Lower lobe of right lung (tissue), 2 donors: Measurements from ENCODE around the gene AFG1L. TPM values are rescaled to one million over a fixed set of nuclear protein-coding genes. Genes with fewer than 3 reads are reported as not detected.
"Not testable (repeated sequence)": the region's sequence is repeated elsewhere in the genome, so short reads cannot be mapped to it uniquely, and the experiment has no call there.

Source experiments
- ATAC-seq, 2 donors: fragments of 200-7000 bp; cut with Tn5 transposase; one replicate each; pipeline ENCODE4 v1.9.1; 2020 to 2022; ENCODE audit warnings: mild to moderate bottlenecking in 2 of 2, moderate library complexity in 2 of 2
- DNase-seq: peaks from one replicate; pipeline ENCODE4 v3.0.0-alpha.2; 2020
- H3K27ac ChIP-seq: fragments of 200-600 bp; one replicate; pipeline ENCODE4 v1.8.0; 2022
- H3K27me3 ChIP-seq: fragments of 200-600 bp; one replicate; pipeline ENCODE4 v1.8.0; 2022; ENCODE audit warnings: low read depth
- H3K36me3 ChIP-seq: fragments of 200-600 bp; one replicate; pipeline ENCODE4 v1.8.0; 2022; ENCODE audit warnings: mild to moderate bottlenecking
- H3K4me1 ChIP-seq: fragments of 200-600 bp; one replicate; pipeline ENCODE4 v1.8.0; 2022
- H3K4me3 ChIP-seq: fragments of 200-600 bp; one replicate; pipeline ENCODE4 v1.8.0; 2022; ENCODE audit warnings: mild to moderate bottlenecking
- H3K9me3 ChIP-seq: fragments of 200-600 bp; one replicate; pipeline ENCODE4 v1.8.0; 2022
- intact Hi-C: fragments of 100-400 bp; cut with DNase I; formaldehyde crosslinking; loops from one replicate; pipeline ENCODE4 v1.11.0; 2022
- total RNA-seq: library from RNA; stranded (reverse); fragmentation: NEBNext Ultra II Directional; extraction: Animal tissue kit (Norgen Biotek cat#: 25700); gene quantifications from one replicate; pipeline ENCODE4 v1.2.1, GENCODE V29; 2021
- TF ChIP-seq, protein P1 (sequence below): fragments of 200-600 bp; IDR thresholded peaks from one replicate; pipeline ENCODE4 v1.8.0; 2022; ENCODE audit warnings: antibody characterized with exemption, mild to moderate bottlenecking
- donor health status: DM: no; HTN: yes; CAD: no; lungs with severe emphysema.

Gene AFG1L
- total RNA-seq, 1 donor from 2014 or later = 7.4 TPM

GRCh38 chr6:108408861-108409260 lies 114.0 kb downstream of the AFG1L start:
- DNase-seq = no peak
- intact Hi-C loops = no loop called here
- Histone ChIP-seq H3K27me3 (no peaks in the 10 kb centered on the region), H3K4me1 (no peaks in the 10 kb centered on the region), H3K9me3 (no peaks in the 10 kb centered on the region), H3K36me3 (no peaks in the 10 kb centered on the region), H3K4me3 (no peak overlapping the region), H3K27ac (no peak overlapping the region)
- no peak for ATAC-seq
- TF ChIP-seq, protein P1, sequence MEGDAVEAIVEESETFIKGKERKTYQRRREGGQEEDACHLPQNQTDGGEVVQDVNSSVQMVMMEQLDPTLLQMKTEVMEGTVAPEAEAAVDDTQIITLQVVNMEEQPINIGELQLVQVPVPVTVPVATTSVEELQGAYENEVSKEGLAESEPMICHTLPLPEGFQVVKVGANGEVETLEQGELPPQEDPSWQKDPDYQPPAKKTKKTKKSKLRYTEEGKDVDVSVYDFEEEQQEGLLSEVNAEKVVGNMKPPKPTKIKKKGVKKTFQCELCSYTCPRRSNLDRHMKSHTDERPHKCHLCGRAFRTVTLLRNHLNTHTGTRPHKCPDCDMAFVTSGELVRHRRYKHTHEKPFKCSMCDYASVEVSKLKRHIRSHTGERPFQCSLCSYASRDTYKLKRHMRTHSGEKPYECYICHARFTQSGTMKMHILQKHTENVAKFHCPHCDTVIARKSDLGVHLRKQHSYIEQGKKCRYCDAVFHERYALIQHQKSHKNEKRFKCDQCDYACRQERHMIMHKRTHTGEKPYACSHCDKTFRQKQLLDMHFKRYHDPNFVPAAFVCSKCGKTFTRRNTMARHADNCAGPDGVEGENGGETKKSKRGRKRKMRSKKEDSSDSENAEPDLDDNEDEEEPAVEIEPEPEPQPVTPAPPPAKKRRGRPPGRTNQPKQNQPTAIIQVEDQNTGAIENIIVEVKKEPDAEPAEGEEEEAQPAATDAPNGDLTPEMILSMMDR = no peak

DNA sequence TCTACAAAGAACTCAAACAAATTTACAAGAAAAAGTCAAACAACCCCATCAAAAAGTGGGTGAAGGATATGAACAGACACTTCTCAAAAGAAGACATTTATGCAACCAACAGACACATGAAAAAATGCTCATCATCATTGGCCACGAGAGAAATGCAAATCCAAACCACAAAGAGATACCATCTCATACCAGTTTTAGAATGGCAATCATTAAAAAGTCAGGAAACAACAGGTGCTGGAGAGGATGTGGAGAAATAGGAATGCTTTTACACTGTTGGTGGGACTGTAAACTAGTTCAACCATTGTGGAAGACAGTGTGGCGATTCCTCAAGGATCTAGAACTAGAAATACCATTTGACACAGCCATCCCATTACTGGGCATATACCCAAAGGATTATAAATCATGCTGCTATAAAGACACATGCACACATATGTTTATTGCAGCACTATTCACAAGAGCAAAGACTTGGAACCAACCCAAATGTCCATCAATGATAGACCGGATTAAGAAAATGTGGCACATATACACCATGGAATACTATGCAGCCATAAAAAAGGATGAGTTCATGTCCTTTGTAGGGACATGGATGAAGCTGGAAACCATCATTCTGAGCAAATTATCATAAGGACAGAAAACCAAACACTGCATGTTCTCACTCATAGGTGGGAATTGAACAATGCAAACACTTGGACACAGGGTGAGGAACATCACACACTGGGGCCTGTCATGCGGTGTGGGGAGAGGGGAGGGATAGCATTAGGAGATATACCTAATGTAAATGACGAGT lies 121.4 kb downstream of the AFG1L start:
- H3K4me1 ChIP-seq, H3K9me3 ChIP-seq, H3K27me3 ChIP-seq, H3K36me3 ChIP-seq, DNase-seq, intact Hi-C loops, H3K4me3 ChIP-seq, H3K27ac ChIP-seq, ATAC-seq: not testable (repeated sequence)

DNA sequence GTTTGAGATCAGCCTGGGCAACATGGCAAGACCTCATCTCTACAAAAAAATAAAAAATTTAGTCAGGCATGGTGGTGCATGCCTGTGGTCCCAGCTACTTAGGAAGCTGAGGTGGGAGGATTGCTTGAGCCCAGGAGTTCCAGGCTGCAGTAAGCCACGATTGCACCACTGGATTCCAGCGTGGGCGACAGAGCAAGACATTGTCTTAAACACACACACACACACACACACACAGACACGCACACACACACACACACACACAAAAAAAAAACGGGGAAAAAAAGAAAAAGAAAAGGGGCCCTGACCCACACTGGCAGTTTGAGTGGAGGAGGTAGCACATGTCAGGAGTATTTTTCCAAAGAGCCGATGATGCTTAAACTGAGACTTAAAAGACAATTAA lies 122.2 kb downstream of the AFG1L start:
- TF ChIP-seq, protein P1 = no peak
- no peak overlapping the region for H3K4me3 ChIP-seq
- H3K4me1 ChIP-seq = no peaks in the 10 kb centered on the region
- DNase-seq = no peak
- H3K9me3 ChIP-seq = no peaks in the 10 kb centered on the region
- H3K36me3 ChIP-seq = no peaks in the 10 kb centered on the region
- H3K27ac ChIP-seq = no peak overlapping the region
- H3K27me3 ChIP-seq = no peaks in the 10 kb centered on the region
- no peak for ATAC-seq
- intact Hi-C loops = no loop called here

- Histone ChIP-seq H3K36me3 (no peaks in the 10 kb centered on the region), H3K9me3 (no peaks in the 10 kb centered on the region), H3K27me3 (no peaks in the 10 kb centered on the region), H3K4me1 (no peaks in the 10 kb centered on the region), H3K4me3 (no peak overlapping the region), H3K27ac (no peak overlapping the region)
- intact Hi-C loops = no loop called here
- ATAC-seq (no peak), DNase-seq (no peak)
- TF ChIP-seq, protein P1 = no peak
These were observed 124.6 kb downstream of the AFG1L start for GRCh38 chr6:108419474-108419873.

DNA sequence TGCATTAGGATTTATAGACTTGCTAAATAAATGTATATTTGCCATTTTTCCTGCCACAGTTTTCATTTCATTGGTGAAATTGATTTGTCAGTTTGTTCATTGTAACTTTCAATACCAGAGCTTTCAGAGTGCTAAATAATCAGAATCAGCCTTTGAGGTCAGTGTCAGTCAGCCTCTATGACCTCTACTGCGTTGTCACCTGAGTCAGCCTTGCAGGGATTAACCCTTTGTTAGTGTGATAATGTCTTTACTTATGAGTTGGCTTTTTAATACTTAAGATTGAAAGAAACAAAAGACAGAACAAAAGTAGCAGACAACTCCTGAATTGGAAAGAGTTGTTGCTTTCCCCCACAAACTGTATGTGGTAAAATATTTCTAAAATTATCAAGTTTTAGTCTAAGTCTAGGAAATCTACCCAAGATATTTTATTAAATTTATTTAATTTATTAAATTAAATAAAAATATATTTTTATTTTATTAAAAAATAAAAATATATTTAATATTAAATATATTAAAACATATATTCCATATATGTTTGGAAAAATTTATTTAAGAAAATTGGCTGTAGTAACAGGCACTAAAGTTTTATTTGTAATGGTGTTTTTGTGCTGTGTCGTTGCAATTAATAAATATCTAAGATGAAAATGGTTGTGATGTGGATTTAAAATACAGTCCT lies 125.2 kb downstream of the AFG1L start:
- H3K9me3 ChIP-seq = no peaks in the 10 kb centered on the region

More for the DNA sequence above, 125.2 kb downstream of the AFG1L start:
- Histone ChIP-seq H3K4me3 (no peak overlapping the region), H3K27me3 (no peaks in the 10 kb centered on the region), H3K36me3 (no peaks in the 10 kb centered on the region), H3K4me1 (no peaks in the 10 kb centered on the region), H3K27ac (no peak overlapping the region)
- no peak for DNase-seq
- intact Hi-C loops = no loop called here
- TF ChIP-seq, protein P1 = no peak
- ATAC-seq = no peak
